Left ventricle myocardium inferior (tissue), 1 donor: ENCODE data around the gene BEST4. TPM values are rescaled to one million over a fixed set of nuclear protein-coding genes. Genes with fewer than 3 reads are reported as not detected.
A peak's percentile ranks its signal among the peaks of the same experiment; 100 is the strongest.
"Not testable (repeated sequence)": the region's sequence is repeated elsewhere in the genome, so short reads cannot be mapped to it uniquely, and the experiment has no call there.

Source experiments
- DNase-seq: peaks from one replicate; pipeline ENCODE4 v3.0.0-alpha.2; 2020
- H3K27ac ChIP-seq: fragments of 200-600 bp; replicated peaks from 2 replicates; pipeline ENCODE4 v1.8.0; 2021
- H3K27me3 ChIP-seq: fragments of 200-600 bp; 2 replicates; pipeline ENCODE4 v1.8.0; 2021; ENCODE audit warnings: low read depth
- H3K36me3 ChIP-seq: fragments of 200-600 bp; 2 replicates; pipeline ENCODE4 v1.8.0; 2021
- H3K4me1 ChIP-seq: fragments of 200-600 bp; 2 replicates; pipeline ENCODE4 v1.8.0; 2021
- H3K4me3 ChIP-seq: fragments of 200-600 bp; 2 replicates; pipeline ENCODE4 v1.8.0; 2021; ENCODE audit warnings: mild to moderate bottlenecking, moderate library complexity
- H3K9me3 ChIP-seq: fragments of 200-600 bp; replicated peaks from 2 replicates; pipeline ENCODE4 v1.8.0; 2021
- intact Hi-C: fragments of 100-400 bp; cut with micrococcal nuclease; formaldehyde crosslinking; loops from one replicate; pipeline ENCODE4 v1.11.0; 2022
- total RNA-seq: library from RNA; stranded (reverse); fragmentation: NEBNext Ultra II Directional; extraction: Animal tissue kit (Norgen Biotek cat#: 25700); gene quantifications from one replicate; pipeline ENCODE4 v1.2.1, GENCODE V29; 2021
- TF ChIP-seq, protein P1 (sequence below): fragments of 200-600 bp; IDR thresholded peaks from 2 replicates; pipeline ENCODE4 v1.8.0; 2021; ENCODE audit warnings: antibody characterized with exemption, mild to moderate bottlenecking, borderline replicate concordance
- donor health status: DM: no; HTN: yes; CAD: no; lungs with severe emphysema.

The BEST4 gene
- total RNA-seq, 1 donor from 2014 or later = 0.11 TPM

DNA sequence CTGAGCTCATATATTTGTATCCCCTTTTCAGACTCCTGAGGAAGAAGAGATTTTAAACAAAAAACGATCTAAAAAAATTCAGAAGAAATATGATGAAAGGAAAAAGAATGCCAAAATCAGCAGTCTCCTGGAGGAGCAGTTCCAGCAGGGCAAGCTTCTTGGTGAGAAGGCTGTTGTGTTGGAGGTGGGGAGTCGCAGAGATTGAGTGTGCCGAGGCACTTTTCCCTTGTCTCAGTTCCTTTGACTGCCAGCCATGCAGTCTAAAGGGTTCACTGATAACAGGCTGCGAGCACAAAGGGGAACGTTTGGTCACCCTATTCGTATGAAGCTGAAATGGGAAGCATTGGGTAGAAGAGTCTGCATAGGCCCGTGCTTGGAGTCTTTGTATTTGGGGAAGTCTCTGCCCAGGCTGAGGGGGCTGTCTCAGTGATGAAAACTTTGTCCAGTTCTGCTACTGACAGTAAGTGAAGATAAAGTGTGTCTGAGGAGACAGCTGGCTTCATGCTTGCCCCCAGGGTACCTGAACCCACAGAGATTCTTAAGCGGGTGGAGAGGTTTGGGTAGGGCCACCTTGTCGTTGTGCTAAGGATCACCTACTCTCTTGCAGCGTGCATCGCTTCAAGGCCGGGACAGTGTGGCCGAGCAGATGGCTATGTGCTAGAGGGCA, 9.9 kb downstream of the BEST4 start:
- Histone ChIP-seq H3K27me3 (no peaks in the 10 kb centered on the region), H3K4me1 (peaks cover 42% of the 10 kb centered on the region), H3K9me3 (no peaks in the 10 kb centered on the region), H3K36me3 (peaks cover 52% of the 10 kb centered on the region), H3K4me3 (peak overlapping the region; percentile 5), H3K27ac (no peak overlapping the region)
- TF ChIP-seq, protein P1, sequence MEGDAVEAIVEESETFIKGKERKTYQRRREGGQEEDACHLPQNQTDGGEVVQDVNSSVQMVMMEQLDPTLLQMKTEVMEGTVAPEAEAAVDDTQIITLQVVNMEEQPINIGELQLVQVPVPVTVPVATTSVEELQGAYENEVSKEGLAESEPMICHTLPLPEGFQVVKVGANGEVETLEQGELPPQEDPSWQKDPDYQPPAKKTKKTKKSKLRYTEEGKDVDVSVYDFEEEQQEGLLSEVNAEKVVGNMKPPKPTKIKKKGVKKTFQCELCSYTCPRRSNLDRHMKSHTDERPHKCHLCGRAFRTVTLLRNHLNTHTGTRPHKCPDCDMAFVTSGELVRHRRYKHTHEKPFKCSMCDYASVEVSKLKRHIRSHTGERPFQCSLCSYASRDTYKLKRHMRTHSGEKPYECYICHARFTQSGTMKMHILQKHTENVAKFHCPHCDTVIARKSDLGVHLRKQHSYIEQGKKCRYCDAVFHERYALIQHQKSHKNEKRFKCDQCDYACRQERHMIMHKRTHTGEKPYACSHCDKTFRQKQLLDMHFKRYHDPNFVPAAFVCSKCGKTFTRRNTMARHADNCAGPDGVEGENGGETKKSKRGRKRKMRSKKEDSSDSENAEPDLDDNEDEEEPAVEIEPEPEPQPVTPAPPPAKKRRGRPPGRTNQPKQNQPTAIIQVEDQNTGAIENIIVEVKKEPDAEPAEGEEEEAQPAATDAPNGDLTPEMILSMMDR = no peak
- intact Hi-C loops = no loop called here
- no peak for DNase-seq

DNA sequence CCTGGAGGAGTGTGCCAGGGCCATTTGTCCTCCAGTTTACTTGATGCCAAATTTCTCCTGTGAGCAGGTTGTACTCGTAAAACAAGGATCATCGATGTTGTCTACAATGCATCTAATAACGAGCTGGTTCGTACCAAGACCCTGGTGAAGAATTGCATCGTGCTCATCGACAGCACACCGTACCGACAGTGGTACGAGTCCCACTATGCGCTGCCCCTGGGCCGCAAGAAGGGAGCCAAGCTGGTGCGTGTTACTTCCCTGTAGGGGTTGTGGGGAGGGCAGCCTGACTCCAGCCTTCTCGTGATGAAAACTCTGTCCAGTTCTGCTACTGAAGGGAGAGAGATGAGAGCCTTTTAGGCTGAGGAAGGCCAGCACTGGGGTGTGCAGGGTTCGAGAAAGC, 10.4 kb downstream of the BEST4 start:
- Histone ChIP-seq H3K4me1 (peaks cover 42% of the 10 kb centered on the region), H3K36me3 (peaks cover 52% of the 10 kb centered on the region), H3K27me3 (no peaks in the 10 kb centered on the region), H3K27ac (peak overlapping the region; percentile 22), H3K4me3 (peak overlapping the region; percentile 5), H3K9me3 (no peaks in the 10 kb centered on the region)
- DNase-seq = no peak
- TF ChIP-seq, protein P1 = no peak
- intact Hi-C loops = no loop called here

DNA sequence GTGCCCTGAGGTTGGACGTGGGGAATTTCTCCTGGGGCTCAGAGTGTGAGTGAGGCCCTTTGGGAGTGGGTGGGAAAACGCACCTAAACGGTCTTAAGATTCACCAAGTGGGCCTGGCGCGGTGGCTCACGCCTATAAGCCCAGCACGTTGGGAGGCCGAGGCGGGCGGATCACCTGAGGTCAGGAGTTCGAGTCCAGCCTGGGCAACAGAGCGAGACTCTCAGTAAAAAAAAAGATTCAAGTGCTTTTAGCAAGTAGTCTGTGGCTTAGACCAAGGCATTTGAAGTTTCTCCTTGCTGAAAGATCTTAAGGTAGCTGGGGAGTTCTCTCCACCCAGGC, 11.3 kb downstream of the BEST4 start:
- H3K4me1 ChIP-seq = peaks cover 42% of the 10 kb centered on the region
- peak overlapping the region; percentile 82 for H3K4me3 ChIP-seq
- TF ChIP-seq, protein P1 = no peak
- H3K27me3 ChIP-seq = no peaks in the 10 kb centered on the region
- DNase-seq = no peak
- H3K9me3 ChIP-seq = no peaks in the 10 kb centered on the region
- peak overlapping the region; percentile 95 for H3K27ac ChIP-seq
- intact Hi-C loops = no loop called here
- H3K36me3 ChIP-seq = peaks cover 52% of the 10 kb centered on the region

DNA sequence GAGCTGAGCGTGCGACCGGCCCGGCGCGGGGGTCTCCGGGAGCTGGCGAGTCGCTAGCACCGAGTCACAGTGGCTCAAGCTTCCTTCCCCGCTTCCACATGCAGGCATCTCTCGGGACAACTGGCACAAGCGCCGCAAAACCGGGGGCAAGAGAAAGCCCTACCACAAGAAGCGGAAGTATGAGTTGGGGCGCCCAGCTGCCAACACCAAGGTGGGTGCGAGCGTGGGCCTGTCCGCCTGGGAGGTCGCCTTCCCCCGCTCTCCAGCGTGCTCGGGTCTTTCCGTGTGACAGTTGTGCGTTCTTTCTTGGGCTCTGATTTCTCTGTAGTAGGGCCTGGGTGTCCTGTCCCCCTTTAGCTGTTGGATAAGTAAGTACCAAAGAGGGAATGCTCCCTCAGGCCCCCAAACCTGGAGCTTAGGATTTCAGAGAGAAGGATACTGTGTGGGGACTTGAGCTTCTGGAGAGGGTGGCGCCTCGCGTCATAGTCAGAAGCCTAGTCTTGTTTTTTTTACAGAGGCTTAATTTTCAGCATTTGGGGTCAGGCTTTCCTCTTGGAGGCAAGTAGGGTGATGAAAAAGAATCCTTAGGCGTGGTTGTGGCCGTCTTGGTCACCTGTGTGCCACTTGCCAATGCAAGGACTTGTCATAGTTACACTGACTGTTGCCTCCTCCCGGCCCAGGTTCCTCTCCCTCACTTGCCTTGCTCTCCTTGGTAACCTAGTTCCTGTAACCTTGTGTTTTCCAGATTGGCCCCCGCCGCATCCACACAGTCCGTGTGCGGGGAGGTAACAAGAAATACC, 11.8 kb downstream of the BEST4 start:
- no peak for DNase-seq
- intact Hi-C loops = no loop called here
- no peaks in the 10 kb centered on the region for H3K27me3 ChIP-seq
- H3K27ac ChIP-seq = peak overlapping the region; percentile 95
- TF ChIP-seq, protein P1 = no peak
- peak overlapping the region; percentile 82 for H3K4me3 ChIP-seq
- H3K9me3 ChIP-seq = no peaks in the 10 kb centered on the region
- H3K36me3 ChIP-seq = peaks cover 46% of the 10 kb centered on the region
- H3K4me1 ChIP-seq = peaks cover 42% of the 10 kb centered on the region

DNA sequence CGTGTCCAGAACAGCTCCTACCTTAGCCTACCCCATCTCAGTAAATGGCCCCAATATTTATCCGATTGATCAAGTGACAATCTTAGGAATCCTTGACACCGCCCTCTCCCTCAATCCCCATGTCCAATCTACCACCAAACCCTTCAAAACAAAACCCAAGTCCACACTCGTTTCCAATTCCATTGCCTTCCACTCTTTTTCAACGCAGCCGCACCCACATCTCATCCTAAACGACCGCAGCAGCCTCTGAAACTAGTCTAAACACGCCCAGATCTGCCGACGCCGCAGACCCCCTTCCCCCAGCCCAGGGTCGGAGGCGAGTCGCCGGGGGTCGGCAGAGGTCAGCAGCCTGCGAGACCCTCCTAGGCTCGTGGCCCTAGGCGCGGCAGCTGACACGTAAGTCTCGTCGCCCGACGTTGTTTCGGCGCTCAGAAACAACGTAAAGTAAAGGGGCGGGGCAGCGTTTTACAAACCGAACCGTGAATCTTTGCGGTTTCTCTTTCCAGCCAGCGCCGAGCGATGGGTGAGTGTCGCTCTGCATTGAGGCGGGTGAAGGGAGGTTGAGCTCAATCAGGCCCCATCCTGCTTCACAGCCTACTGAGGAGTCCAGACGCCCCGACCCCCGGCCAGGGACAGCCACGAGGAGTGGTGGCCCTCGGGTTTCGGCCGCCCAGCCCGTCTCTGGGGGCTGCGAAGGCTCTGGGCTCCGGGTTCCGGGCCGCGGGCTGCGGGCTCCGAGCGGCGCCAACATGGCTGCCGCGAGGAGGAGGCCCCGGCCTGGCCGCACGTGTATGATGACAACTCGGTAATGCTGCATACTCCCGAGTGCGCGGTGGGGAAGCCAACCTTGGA, 12.7 kb downstream of the BEST4 start, which contains the start of gene RPS8:
Gene RPS8, plus strand, starts transcription at position 463 of the 852 bp plus-strand sequence. Its CDS starts 57 bp downstream, at position 520.
- H3K4me1 ChIP-seq = peaks cover 42% of the 10 kb centered on the region
- intact Hi-C loops = no loop called here
- H3K27ac ChIP-seq = peak within 1 kb of the TSS; percentile 95
- TF ChIP-seq, protein P1 = no peak
- peaks cover 38% of the 10 kb centered on the region for H3K36me3 ChIP-seq
- no peaks in the 10 kb centered on the region for H3K27me3 ChIP-seq
- H3K4me3 ChIP-seq = peak within 1 kb of the TSS; percentile 82
- H3K9me3 ChIP-seq = no peaks in the 10 kb centered on the region
- peak; percentile 91 for DNase-seq

DNA sequence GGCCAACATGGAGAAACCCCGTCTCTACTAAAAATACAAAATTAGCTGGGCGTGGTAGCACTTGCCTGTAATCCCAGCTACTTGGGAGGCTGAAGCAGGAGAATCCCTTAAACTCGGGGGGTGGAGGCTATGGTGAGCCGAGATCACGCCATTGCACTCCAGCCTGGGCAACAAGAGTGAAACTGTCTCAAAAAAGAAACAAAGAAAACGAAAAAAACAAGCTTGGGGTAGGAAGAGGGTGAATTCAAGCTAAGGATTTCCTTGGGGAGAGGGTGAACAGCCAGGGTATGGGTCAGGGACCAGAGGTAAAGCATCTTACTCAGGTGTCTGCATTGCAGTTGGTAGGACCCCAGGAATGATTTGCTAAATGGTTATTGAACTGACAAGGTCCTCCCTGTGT, 21.5 kb downstream of the BEST4 start:
- H3K9me3 ChIP-seq, H3K36me3 ChIP-seq, intact Hi-C loops, H3K27me3 ChIP-seq, H3K4me3 ChIP-seq, DNase-seq, H3K27ac ChIP-seq, H3K4me1 ChIP-seq: not testable (repeated sequence)
